ENCODE results near the gene WDFY2. TPM values are rescaled to one million over a fixed set of nuclear protein-coding genes. Genes with fewer than 3 reads are reported as not detected.

The WDFY2 gene
- total and polyA plus RNA-seq, 7 donors, result 0.66 to 5.3 (median 1.7) TPM

DNA sequence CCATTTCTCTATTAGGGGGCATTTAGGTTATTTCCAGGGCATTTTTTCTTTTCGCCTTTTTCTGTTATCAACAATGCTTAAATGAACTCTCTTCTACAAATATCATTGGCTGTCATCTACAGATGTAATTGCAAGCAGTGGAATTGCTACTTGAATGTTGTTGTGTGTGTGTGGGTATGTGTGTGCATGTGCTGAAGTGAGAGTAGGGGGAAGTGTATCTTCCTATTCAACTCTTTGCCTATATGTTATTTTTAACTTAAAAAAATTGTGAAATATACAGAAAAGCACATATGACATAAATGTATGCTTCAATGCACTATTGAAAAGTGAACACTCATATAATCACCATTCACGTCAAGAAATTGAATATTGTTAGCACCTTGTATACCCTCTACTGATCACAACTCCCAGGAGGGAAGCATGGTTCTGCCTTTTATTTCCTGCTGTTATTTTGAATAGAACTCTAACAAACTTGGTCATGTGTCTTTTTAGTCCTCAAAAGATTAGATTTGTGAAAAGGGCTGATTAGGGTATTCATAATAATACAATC, 24.7 kb downstream of the WDFY2 start:
- WGBS, 3 donors, result 91 to 97% (median 94%) methylated on average over 2 of the region's 2 CpGs
- TF ChIP-seq, protein P1, sequence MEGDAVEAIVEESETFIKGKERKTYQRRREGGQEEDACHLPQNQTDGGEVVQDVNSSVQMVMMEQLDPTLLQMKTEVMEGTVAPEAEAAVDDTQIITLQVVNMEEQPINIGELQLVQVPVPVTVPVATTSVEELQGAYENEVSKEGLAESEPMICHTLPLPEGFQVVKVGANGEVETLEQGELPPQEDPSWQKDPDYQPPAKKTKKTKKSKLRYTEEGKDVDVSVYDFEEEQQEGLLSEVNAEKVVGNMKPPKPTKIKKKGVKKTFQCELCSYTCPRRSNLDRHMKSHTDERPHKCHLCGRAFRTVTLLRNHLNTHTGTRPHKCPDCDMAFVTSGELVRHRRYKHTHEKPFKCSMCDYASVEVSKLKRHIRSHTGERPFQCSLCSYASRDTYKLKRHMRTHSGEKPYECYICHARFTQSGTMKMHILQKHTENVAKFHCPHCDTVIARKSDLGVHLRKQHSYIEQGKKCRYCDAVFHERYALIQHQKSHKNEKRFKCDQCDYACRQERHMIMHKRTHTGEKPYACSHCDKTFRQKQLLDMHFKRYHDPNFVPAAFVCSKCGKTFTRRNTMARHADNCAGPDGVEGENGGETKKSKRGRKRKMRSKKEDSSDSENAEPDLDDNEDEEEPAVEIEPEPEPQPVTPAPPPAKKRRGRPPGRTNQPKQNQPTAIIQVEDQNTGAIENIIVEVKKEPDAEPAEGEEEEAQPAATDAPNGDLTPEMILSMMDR (IDR thresholded peaks at IDR 0.05), result no peak

GRCh38 chr13:51612867-51613266, 28.6 kb downstream of the WDFY2 start:
- TF ChIP-seq, protein P1 (IDR thresholded peaks at IDR 0.05), result no peak
- no peak for ATAC-seq
- no peak for DNase-seq
- no peaks in the 10 kb centered on the region for H3K9me3 ChIP-seq
- no peaks in the 10 kb centered on the region for H3K36me3 ChIP-seq (ENCODE audit: insufficient read depth in 1 of 2, low read depth in 1 of 2)
- no peaks in the 10 kb centered on the region for H3K27me3 ChIP-seq (ENCODE audit: insufficient read depth in 3 of 3, low read length in 2 of 3)
- no peak overlapping the region for H3K4me3 ChIP-seq
- 86 to 95% (median 91%) methylated on average over 3 of the region's 3 CpGs for WGBS, 3 donors
- H3K27ac ChIP-seq, result no peak overlapping the region
- no peaks in the 10 kb centered on the region for H3K4me1 ChIP-seq
- intact Hi-C loops (cut with DNase I), result no loop called here

More for the DNA sequence above, 24.7 kb downstream of the WDFY2 start:
- Histone ChIP-seq H3K4me1 (no peaks in the 10 kb centered on the region), H3K27me3 (ENCODE audit: insufficient read depth in 3 of 3, low read length in 2 of 3) (no peaks in the 10 kb centered on the region), H3K36me3 (ENCODE audit: insufficient read depth in 1 of 2, low read depth in 1 of 2) (no peaks in the 10 kb centered on the region), H3K9me3 (no peaks in the 10 kb centered on the region), H3K4me3 (no peak overlapping the region), H3K27ac (no peak overlapping the region)
- DNase-seq (no peak), ATAC-seq (no peak)
- intact Hi-C loops (cut with DNase I), result no loop called here

DNA sequence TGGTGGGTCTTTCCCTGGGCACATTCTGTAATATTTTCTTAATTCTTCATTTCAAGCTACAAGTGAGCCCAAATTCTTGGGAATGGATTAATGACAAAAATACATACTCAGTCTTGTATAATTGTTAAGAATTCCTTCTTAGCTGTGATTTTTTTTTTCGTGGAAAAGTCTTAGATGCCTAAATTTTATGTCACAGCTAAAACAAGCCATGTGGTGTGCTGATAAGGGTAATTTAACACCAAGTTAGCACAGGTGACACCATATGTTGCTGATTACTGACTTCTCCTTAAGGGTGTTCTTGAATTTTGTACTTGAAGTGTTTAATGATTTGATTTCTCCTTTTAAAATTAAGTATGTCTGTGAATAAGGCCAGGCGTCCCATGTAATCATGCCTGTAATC, 29.3 kb downstream of the WDFY2 start:
- TF ChIP-seq, protein P1 (IDR thresholded peaks at IDR 0.05), result no peak
- H3K4me3 ChIP-seq, result no peak overlapping the region
- H3K36me3 ChIP-seq (ENCODE audit: insufficient read depth in 1 of 2, low read depth in 1 of 2), result no peaks in the 10 kb centered on the region
- WGBS, 3 donors, result 48 to 66% (median 56%) methylated on average over 2 of the region's 2 CpGs
- DNase-seq (no peak), ATAC-seq (no peak)
- H3K27me3 ChIP-seq (ENCODE audit: insufficient read depth in 3 of 3, low read length in 2 of 3), result no peaks in the 10 kb centered on the region
- no peaks in the 10 kb centered on the region for H3K4me1 ChIP-seq
- intact Hi-C loops (cut with DNase I), result no loop called here
- H3K9me3 ChIP-seq, result no peaks in the 10 kb centered on the region
- H3K27ac ChIP-seq, result no peak overlapping the region

GRCh38 chr13:51614350-51614786, 30.1 kb downstream of the WDFY2 start:
- Histone ChIP-seq H3K4me1 (no peaks in the 10 kb centered on the region), H3K27ac (no peak overlapping the region), H3K9me3 (no peaks in the 10 kb centered on the region), H3K27me3 (ENCODE audit: insufficient read depth in 3 of 3, low read length in 2 of 3) (no peaks in the 10 kb centered on the region), H3K36me3 (ENCODE audit: insufficient read depth in 1 of 2, low read depth in 1 of 2) (no peaks in the 10 kb centered on the region), H3K4me3 (peak overlapping the region; percentile 23)
- peak; percentile 46 to 97 (median 86) for ATAC-seq
- TF ChIP-seq, protein P1 (IDR thresholded peaks at IDR 0.05), result no peak
- intact Hi-C loops (cut with DNase I), result no loop called here
- DNase-seq, result peak; percentile 32 to 52
- 12 to 22% (median 18%) methylated on average over 8 of the region's 8 CpGs for WGBS, 3 donors

GRCh38 chr13:51618626-51619025, 34.4 kb downstream of the WDFY2 start:
- ATAC-seq, result no peak
- TF ChIP-seq, protein P1 (IDR thresholded peaks at IDR 0.05), result no peak
- 68 to 91% (median 78%) methylated on average over 1 of the region's 1 CpG for WGBS, 3 donors
- DNase-seq, result no peak
- no peaks in the 10 kb centered on the region for H3K36me3 ChIP-seq (ENCODE audit: insufficient read depth in 1 of 2, low read depth in 1 of 2)
- no peak overlapping the region for H3K4me3 ChIP-seq
- intact Hi-C loops (cut with DNase I), result no loop called here
- no peaks in the 10 kb centered on the region for H3K27me3 ChIP-seq (ENCODE audit: insufficient read depth in 3 of 3, low read length in 2 of 3)
- no peaks in the 10 kb centered on the region for H3K9me3 ChIP-seq
- H3K27ac ChIP-seq, result no peak overlapping the region
- no peaks in the 10 kb centered on the region for H3K4me1 ChIP-seq

Measured in psoas muscle (tissue), 8 donors.